SK-N-SH (cell line): ENCODE results near the gene NRCAM. TPM values are rescaled to one million over a fixed set of nuclear protein-coding genes. Genes with fewer than 3 reads are reported as not detected.
A peak's percentile ranks its signal among the peaks of the same experiment; 100 is the strongest.

Source experiments
- CTCF ChIA-PET: fragments of 300-600, 350-600 bp; formaldehyde crosslinking; extraction: SDS; loops from one replicate; lab custom pipeline; 2021; lab: Yijun Ruan, JAX
- POLR2A ChIA-PET: fragments of 350-600 bp; sonication (Branson Sonifier 250); formaldehyde crosslinking; extraction: SDS; loops from one replicate; lab custom pipeline; 2020; ENCODE audit warnings: antibody characterized with exemption, inconsistent platforms; lab: Yijun Ruan, JAX
- DNase-seq: peaks from one replicate; pipeline ENCODE4 v3.0.0; 2012
- H2AFZ ChIP-seq: fragments of 200-600 bp; sonication (generic); 2 replicates; pipeline ENCODE4 v1.8.1; 2016; ENCODE audit warnings: antibody characterized with exemption, mild to moderate bottlenecking, low read depth
- H3F3A ChIP-seq: fragments of 200-600 bp; sonication (generic); replicated peaks from 2 replicates; pipeline ENCODE3; 2016; ENCODE audit warnings: antibody characterized with exemption, mild to moderate bottlenecking; ENCODE audit not compliant: insufficient read depth
- H3K27ac ChIP-seq, 2 experiments: fragments of 200-500 bp in 1 of 2; fragments of 200-600 bp in 1 of 2; sonication (Bioruptor generic) in 1 of 2; sonication (generic), shearing (Covaris generic) in 1 of 2; 2 replicates each; pipeline versions ENCODE4 v1.5.1 to v1.6.1; 2014 to 2016; ENCODE audit warnings: low read depth in 2 of 2, inconsistent platforms in 1 of 2, low read length in 1 of 2, mild to moderate bottlenecking in 1 of 2, mixed read lengths in 1 of 2
- H3K27me3 ChIP-seq: fragments of 200-600 bp; sonication (generic), shearing (Covaris generic); 2 replicates; pipeline ENCODE4 v1.6.1; 2016; ENCODE audit warnings: mixed run types; ENCODE audit not compliant: insufficient read depth
- H3K36me3 ChIP-seq, 2 experiments: fragments of 200-500 bp in 1 of 2; fragments of 200-600 bp in 1 of 2; sonication (Bioruptor generic) in 1 of 2; sonication (generic) in 1 of 2; replicated peaks in 1 of 2; 2 replicates each; pipeline versions ENCODE3 to v1.5.1; 2014 to 2016; ENCODE audit warnings: low read length in 1 of 2, mild to moderate bottlenecking in 1 of 2; ENCODE audit not compliant: insufficient read depth in 2 of 2, control insufficient read depth in 1 of 2
- H3K4me1 ChIP-seq, 2 experiments: fragments of 200-500 bp in 1 of 2; fragments of 200-600 bp in 1 of 2; sonication (Bioruptor generic) in 1 of 2; sonication (generic), shearing (Covaris generic) in 1 of 2; 2 replicates each; pipeline versions ENCODE4 v1.5.1 to v1.6.1; 2014 to 2016; ENCODE audit warnings: low read depth in 1 of 2, low read length in 1 of 2, mixed run types in 1 of 2; ENCODE audit not compliant: insufficient read depth in 2 of 2, control insufficient read depth in 1 of 2
- H3K4me2 ChIP-seq: fragments of 200-600 bp; sonication (generic), shearing (Covaris generic); 2 replicates; pipeline ENCODE4 v1.6.1; 2017; ENCODE audit warnings: mixed run types
- H3K4me3 ChIP-seq, 2 experiments: fragments of 200-500 bp in 1 of 2; fragments of 200-600 bp in 1 of 2; sonication (Bioruptor generic) in 1 of 2; sonication (generic), shearing (Covaris generic) in 1 of 2; 2 replicates each; pipeline versions ENCODE4 v1.5.1 to v1.8.1; 2014 to 2016; ENCODE audit warnings: low read depth in 2 of 2, inconsistent platforms in 1 of 2, low read length in 1 of 2, mild to moderate bottlenecking in 1 of 2, mixed read lengths in 1 of 2, moderate library complexity in 1 of 2
- H3K79me2 ChIP-seq: fragments of 200-600 bp; sonication (generic); 2 replicates; pipeline ENCODE4 v1.8.1; 2017; ENCODE audit warnings: mild to moderate bottlenecking; ENCODE audit not compliant: insufficient read depth
- H3K9ac ChIP-seq: fragments of 200-600 bp; sonication (generic); 2 replicates; pipeline ENCODE4 v1.6.1; 2017; ENCODE audit warnings: mixed run types
- H3K9me2 ChIP-seq: fragments of 200-600 bp; sonication (generic); 2 replicates; pipeline ENCODE4 v1.6.1; 2017; ENCODE audit warnings: mixed run types
- H3K9me3 ChIP-seq: fragments of 200-600 bp; sonication (generic); 2 replicates; pipeline ENCODE4 v1.6.1; 2017; ENCODE audit warnings: mixed run types, mild to moderate bottlenecking, moderate library complexity
- H4K20me1 ChIP-seq: fragments of 200-600 bp; sonication (generic); 2 replicates; pipeline ENCODE4 v1.6.1; 2017; ENCODE audit warnings: mild to moderate bottlenecking, mixed run types; ENCODE audit not compliant: insufficient read depth
- CHD2 ChIP-seq: fragments of 150-350 bp; IDR thresholded peaks from 2 replicates; pipeline ENCODE4 v1.6.1; 2018; ENCODE audit warnings: low read length; ENCODE audit not compliant: partially characterized antibody
- CTCF ChIP-seq: fragments of 200-600 bp; sonication (generic); IDR thresholded peaks from 2 replicates; pipeline ENCODE4 v1.6.1; 2017; ENCODE audit warnings: antibody characterized with exemption, mild to moderate bottlenecking, moderate library complexity
- ELF1 ChIP-seq: IDR thresholded peaks from 2 replicates; pipeline ENCODE4 v1.4.0; 2012
- EP300 ChIP-seq, 2 experiments: IDR thresholded peaks; 2 replicates each; pipeline versions ENCODE4 v1.4.0 to v1.6.1; 2012; ENCODE audit warnings: borderline replicate concordance in 1 of 2, low read depth in 1 of 2, low read length in 1 of 2
- EZH2phosphoT487 ChIP-seq: fragments of 200-600 bp; sonication (generic); IDR thresholded peaks from 2 replicates; pipeline ENCODE4 v1.6.1; 2017; ENCODE audit warnings: low read depth, mixed run types, mild to moderate bottlenecking, antibody characterized with exemption, moderate library complexity, borderline replicate concordance
- FOXM1 ChIP-seq: IDR thresholded peaks from 2 replicates; pipeline ENCODE4 v1.4.0; 2012; ENCODE audit warnings: low read depth, mild to moderate bottlenecking
- GABPA ChIP-seq: IDR thresholded peaks from 2 replicates; pipeline ENCODE4 v1.4.0; 2012; ENCODE audit warnings: low read depth, mild to moderate bottlenecking
- IRF3 ChIP-seq: fragments of 150-350 bp; IDR thresholded peaks from 2 replicates; pipeline ENCODE4 v1.6.1; 2016; ENCODE audit warnings: mild to moderate bottlenecking, low read depth, low read length
- JUND ChIP-seq: IDR thresholded peaks from 2 replicates; pipeline ENCODE4 v1.4.0; 2012
- MAX ChIP-seq: IDR thresholded peaks from 2 replicates; pipeline ENCODE4 v1.4.0; 2012; ENCODE audit warnings: low read depth
- MEF2A ChIP-seq: IDR thresholded peaks from 2 replicates; pipeline ENCODE4 v1.4.0; 2012; ENCODE audit warnings: low read depth, borderline replicate concordance
- MXI1 ChIP-seq: IDR thresholded peaks from 2 replicates; pipeline ENCODE4 v1.6.1; 2012; ENCODE audit warnings: mild to moderate bottlenecking, low read depth, low read length, improper control_type of control experiment
- NFIC ChIP-seq: IDR thresholded peaks from 2 replicates; pipeline ENCODE4 v1.4.0; 2012; ENCODE audit warnings: borderline replicate concordance
- NRF1 ChIP-seq: IDR thresholded peaks from 2 replicates; pipeline ENCODE4 v1.6.1; 2012; ENCODE audit warnings: low read depth, mild to moderate bottlenecking, low read length
- POLR2AphosphoS5 ChIP-seq: IDR thresholded peaks from 2 replicates; pipeline ENCODE4 v1.6.1; 2012; ENCODE audit warnings: low read depth, low read length
- RAD21 ChIP-seq: IDR thresholded peaks from 2 replicates; pipeline ENCODE4 v1.6.1; 2012; ENCODE audit warnings: mild to moderate bottlenecking, low read length
- RCOR1 ChIP-seq: fragments of 150-350 bp; IDR thresholded peaks from 2 replicates; pipeline ENCODE4 v1.6.1; 2017; ENCODE audit warnings: antibody characterized with exemption, low read length
- RFX5 ChIP-seq: IDR thresholded peaks from 2 replicates; pipeline ENCODE4 v1.6.1; 2012; ENCODE audit warnings: mild to moderate bottlenecking, improper control_type of control experiment, low read length
- SMC3 ChIP-seq: IDR thresholded peaks from 2 replicates; pipeline ENCODE4 v1.6.1; 2012; ENCODE audit warnings: low read depth, low read length, improper control_type of control experiment
- YY1 ChIP-seq: IDR thresholded peaks from 2 replicates; pipeline ENCODE4 v1.4.0; 2012; ENCODE audit warnings: low read depth, mild to moderate bottlenecking
- WGBS: methylation state at CpG from one replicate; pipeline ENCODE4 v1.1.6; 2017; ENCODE audit warnings: low lambda C conversion rate; 5-methylcytosine and 5-hydroxymethylcytosine counted together
- polyA plus RNA-seq, 3 experiments: library from polyadenylated mRNA; depleted of rRNA; stranded (reverse); fragments of >200 nt; gene quantifications; 2 replicates each; pipeline ENCODE4 v1.2.3, GENCODE V29; 2012
- TF ChIP-seq, protein P1 (sequence below): fragments of 150-350 bp; IDR thresholded peaks from 2 replicates; pipeline ENCODE4 v1.6.1; 2017; ENCODE audit warnings: antibody characterized with exemption, low read length, low read depth, borderline replicate concordance
- TF ChIP-seq, protein P2 (sequence below): IDR thresholded peaks from 2 replicates; pipeline ENCODE4 v1.4.0; 2012; ENCODE audit warnings: low read depth, borderline replicate concordance

Gene NRCAM
- polyA plus RNA-seq, 1 of the 3 experiments (the other 2 are of a cell fraction): 1.1 TPM

DNA sequence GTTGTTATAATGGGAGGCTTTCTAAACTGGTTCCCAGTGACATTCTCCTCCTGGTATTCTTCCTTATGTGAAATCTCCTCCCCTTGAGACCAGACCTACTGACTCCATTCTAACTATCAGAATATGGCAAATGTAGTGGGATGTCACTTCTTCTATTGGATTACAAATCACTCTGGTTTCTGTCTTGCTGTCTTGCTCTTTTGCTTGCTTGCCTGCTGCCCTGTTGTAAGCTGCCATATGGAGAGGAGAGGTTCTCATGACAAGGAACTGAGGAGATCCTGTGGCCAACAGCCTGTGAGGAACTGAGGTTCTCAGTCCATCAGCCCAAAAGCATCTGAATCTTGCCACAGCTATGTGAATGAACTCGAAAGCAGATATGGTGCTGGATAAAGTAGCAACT is 4.7 kb upstream of the NRCAM start:
- CTCF ChIA-PET: interaction anchor here (0.6 to 4.3 kb wide), 27 partner anchors 8 to 311 kb away, joined by 3 to 32 read pairs (median 4); no protein-coding TSS in a partner anchor

DNA sequence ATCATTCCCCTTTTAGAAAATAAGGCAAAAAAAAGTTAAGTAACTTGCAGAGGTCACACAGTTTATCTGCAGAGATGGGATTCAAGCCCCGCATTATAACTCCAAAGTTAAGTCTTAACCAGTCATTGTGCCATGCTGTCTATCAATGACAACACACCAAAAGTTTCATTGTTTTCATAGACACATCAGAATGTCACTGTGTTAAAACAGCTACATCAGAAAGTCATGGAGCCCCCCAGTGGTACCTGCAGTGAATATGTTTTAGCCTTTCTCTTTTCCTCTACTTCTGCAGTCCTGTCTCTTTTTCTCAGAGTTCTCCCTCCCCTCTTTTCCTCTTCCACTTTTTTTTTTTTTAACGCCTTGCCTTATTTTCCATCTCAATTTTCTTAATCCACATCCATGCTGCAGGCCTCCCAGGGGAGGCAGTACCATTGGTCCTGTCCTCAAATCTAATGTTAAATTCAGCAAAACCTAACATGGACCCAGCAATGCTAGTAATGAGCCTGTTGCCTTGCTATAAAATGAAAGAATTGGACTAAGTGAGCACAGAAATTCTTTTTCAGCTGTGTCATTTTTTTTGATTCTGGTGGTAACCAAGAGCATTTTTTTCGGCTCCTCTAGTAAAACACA is 3.8 kb upstream of the NRCAM start:
- no peaks in the 10 kb centered on the region for H3F3A ChIP-seq
- peak overlapping the region in 1 of 2 experiments; percentile 8; a peak in 1 of 4 replicates for H3K27ac ChIP-seq
- no peaks in the 10 kb centered on the region for H3K9me2 ChIP-seq
- H3K36me3 ChIP-seq: no peaks in the 10 kb centered on the region
- no peaks in the 10 kb centered on the region for H3K79me2 ChIP-seq
- H4K20me1 ChIP-seq: no peaks in the 10 kb centered on the region
- H3K4me2 ChIP-seq: peak overlapping the region; percentile 8; the same call in 1 of the 2 replicates
- no peak overlapping the region for H3K9ac ChIP-seq
- no peak overlapping the region for H3K4me3 ChIP-seq
- no peaks in the 10 kb centered on the region for H3K9me3 ChIP-seq
- peak; percentile 66 for DNase-seq
- peaks cover 0 to 14% of the 10 kb centered on the region in 2 experiments; a peak in 2 of 4 replicates for H3K4me1 ChIP-seq
- no peak overlapping the region for H2AFZ ChIP-seq
- peak; percentile 65 for TF ChIP-seq RCOR1
- TF ChIP-seq ELF1: no peak
- TF ChIP-seq RFX5: 0 out of 2 replicates have a peak, but pooled peaks have one; percentile 54
- peak; percentile 75 for TF ChIP-seq CTCF
- peak; percentile 19 for TF ChIP-seq CHD2
- no peak for TF ChIP-seq POLR2AphosphoS5
- TF ChIP-seq MXI1: peak; percentile 67
- TF ChIP-seq NFIC: no peak
- TF ChIP-seq, protein P1, sequence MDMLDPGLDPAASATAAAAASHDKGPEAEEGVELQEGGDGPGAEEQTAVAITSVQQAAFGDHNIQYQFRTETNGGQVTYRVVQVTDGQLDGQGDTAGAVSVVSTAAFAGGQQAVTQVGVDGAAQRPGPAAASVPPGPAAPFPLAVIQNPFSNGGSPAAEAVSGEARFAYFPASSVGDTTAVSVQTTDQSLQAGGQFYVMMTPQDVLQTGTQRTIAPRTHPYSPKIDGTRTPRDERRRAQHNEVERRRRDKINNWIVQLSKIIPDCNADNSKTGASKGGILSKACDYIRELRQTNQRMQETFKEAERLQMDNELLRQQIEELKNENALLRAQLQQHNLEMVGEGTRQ: no peak
- peak; percentile 90 for TF ChIP-seq RAD21
- no peak for TF ChIP-seq GABPA
- TF ChIP-seq EZH2phosphoT487: no peak
- TF ChIP-seq SMC3: peak; percentile 81
- no peak for TF ChIP-seq IRF3
- WGBS: 33% methylated on average over 3 of the region's 3 CpGs
- ChIA-PET CTCF (interaction anchor here (0.6 to 4.3 kb wide), 38 partner anchors 7 to 311 kb away, joined by 3 to 32 read pairs (median 4); no protein-coding TSS in a partner anchor), POLR2A (no interaction called here)
- H3K27me3 ChIP-seq: peaks cover 31% of the 10 kb centered on the region

More for the DNA sequence above, 4.7 kb upstream of the NRCAM start:
- Histone ChIP-seq H3K79me2 (no peaks in the 10 kb centered on the region), H3K4me3 (no peak overlapping the region), H2AFZ (no peak overlapping the region), H3K27me3 (peaks cover 21% of the 10 kb centered on the region), H3K4me1 (peaks cover 0 to 14% of the 10 kb centered on the region in 2 experiments; a peak in 2 of 4 replicates), H3K9me2 (no peaks in the 10 kb centered on the region), H3K36me3 (no peaks in the 10 kb centered on the region), H3K9me3 (no peaks in the 10 kb centered on the region), H3K4me2 (no peak overlapping the region), H3F3A (no peaks in the 10 kb centered on the region), H3K27ac (peak overlapping the region in 1 of 2 experiments; percentile 43; a peak in 1 of 4 replicates), H4K20me1 (no peaks in the 10 kb centered on the region), H3K9ac (no peak overlapping the region)
- no peak for DNase-seq
- POLR2A ChIA-PET: interaction anchor here (0.7 kb wide), 1 partner anchor 287 kb away, joined by 3 read pairs; no protein-coding TSS in a partner anchor
- 100% methylated on average over 1 of the region's 1 CpG for WGBS
- TF ChIP-seq MAX (no peak), MEF2A (no peak), JUND (no peak), YY1 (no peak), FOXM1 (no peak), GABPA (no peak), EP300 (IDR thresholded peaks at IDR 0.05; ENCODE audit: borderline replicate concordance in 1 of 2, low read depth in 1 of 2, low read length in 1 of 2) (no peak), NRF1 (no peak), SMC3 (no peak)
- TF ChIP-seq, protein P2, sequence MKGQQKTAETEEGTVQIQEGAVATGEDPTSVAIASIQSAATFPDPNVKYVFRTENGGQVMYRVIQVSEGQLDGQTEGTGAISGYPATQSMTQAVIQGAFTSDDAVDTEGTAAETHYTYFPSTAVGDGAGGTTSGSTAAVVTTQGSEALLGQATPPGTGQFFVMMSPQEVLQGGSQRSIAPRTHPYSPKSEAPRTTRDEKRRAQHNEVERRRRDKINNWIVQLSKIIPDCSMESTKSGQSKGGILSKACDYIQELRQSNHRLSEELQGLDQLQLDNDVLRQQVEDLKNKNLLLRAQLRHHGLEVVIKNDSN: no peak
